Stimulated activated CD8-positive, alpha-beta memory T cell treated with anti-CD3 and anti-CD28 coated beads, Interleukin-12 subunit alpha, Interleukin-12 subunit beta, amount 100 ng/mL, for 1 hour (primary cell): ENCODE results near the gene NXT2.
A peak's percentile ranks its signal among the peaks of the same experiment; 100 is the strongest.
"Not testable (repeated sequence)": the region's sequence is repeated elsewhere in the genome, so short reads cannot be mapped to it uniquely, and the experiment has no call there.

Experiments used
- DNase-seq: peaks from one replicate; pipeline ENCODE4 v3.0.0-alpha.2; 2020; ENCODE audit warnings: low read depth

The NXT2 gene

DNA sequence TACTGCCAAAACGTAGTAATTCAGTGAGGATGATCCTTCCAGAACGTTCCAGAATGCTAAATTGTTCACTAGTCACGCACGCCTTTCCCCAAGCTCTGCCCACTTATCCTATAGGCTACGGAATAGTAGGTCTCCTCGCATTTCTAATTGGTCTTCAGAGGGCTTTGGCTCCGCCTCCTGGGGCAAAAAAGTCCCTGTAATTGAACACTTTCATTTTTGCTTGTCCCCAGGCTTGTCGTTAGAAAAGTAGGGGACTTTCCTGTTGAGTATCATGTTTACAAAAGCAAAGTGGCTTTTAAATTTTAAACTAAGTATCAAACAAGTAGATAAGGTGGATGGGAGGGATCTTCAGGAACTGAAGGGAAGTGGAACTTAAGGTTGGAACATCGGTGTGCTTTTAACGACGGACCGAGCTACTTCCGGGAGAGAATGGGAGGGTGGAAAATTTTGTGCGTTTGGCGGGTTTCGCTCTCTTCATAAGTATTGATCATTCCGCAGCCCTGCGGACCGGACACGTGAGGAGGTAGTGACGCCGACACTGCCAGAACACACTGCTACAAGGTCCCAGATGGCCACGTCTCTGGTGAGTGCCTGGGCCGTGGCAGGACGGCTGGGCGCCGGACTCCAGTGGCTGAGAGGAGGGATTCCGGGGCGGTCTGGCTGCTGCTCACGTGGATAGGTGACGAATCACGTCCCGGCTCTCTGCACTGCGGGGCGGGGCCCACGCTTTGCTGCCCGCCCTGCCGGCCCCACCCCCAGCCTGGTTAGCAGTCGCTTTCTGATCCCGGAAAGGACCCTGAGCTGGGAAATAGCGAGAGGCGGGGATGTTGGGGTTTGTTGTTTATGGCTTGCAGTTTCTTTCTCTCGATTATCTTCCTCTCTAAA is at the start of gene NXT2:
TSS of gene NXT2 (plus strand) at position 406 of the 885 bp plus-strand sequence. CDS start at position 569, 163 bp downstream.
- peak; percentile 66 for DNase-seq

DNA sequence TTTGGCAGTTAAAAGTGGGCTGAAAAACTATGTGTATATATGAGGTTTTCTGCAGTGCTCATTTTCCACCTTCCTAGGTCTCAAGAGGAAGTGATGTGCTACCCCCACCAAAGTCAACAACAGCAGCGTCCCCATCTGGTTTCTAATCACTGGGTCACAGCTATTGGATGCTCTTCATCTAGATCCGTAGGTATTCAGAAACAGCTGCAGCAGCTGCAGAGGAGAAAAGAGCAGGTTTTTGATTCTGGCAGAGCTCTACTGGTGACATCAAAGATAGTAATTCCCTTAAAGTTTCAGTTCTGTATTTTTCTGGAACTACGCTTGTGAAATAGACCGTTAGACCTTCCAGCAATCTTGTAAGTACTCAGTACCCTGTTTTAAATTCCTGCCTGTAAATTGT is 49.0 kb upstream of the NXT2 start:
- DNase-seq, result no peak

DNA sequence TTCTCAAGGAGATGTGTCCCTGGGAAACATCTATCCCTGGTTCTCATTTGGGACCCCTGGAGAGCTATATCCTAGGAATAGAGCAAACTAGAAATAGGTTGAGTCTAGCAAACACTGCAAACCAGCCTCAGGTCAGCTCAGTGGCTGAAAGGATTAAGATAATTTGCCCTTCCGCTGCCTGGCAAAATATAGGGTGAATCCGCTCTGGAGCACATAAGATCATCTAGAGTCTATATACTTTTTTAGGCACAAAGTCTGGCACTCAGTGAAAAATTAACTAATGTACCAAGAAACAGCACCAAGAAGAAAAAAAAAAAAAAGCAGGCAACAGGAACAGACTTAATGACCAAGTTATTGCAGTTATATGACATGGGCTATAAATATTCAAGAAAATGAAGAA is 47.5 kb upstream of the NXT2 start:
- no peak for DNase-seq

DNA sequence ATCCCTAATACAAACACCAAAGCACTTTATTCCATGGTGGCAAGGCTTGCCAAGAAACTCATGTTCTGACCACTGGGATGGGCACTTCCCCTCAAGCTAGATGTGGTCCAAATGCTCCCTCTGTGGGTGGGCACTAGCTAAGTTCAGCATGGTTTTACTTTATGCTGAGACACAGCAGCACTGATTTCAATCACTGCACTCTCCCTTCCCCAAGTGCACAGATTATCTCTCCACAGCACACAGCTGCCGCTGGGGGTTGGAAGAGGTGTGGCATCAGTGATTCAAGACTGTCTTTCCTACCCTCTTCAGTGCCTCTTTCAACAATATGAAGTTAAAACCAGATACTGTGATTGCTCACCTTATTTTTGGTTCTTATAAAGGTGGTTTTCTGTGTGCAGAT is 38.2 kb upstream of the NXT2 start:
- DNase-seq, result no peak

DNA sequence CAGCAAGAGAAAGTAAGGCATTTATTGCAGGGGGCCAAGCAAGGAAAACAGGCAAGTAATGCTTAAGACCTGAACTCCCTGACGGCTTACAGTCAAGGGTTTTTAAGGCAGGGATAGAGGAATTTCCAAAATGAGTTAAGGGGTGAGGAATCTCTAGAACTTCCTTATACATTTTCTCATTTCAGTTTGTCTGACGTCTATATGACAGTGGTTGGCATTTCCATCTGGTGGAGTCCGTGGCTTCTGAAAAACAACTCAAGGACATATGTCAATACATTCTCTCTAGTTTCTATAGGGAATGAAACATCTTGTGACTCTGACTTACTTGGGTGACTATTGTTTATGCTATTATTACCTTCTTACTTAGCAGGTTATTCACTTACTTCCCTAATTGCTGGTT is 35.5 kb upstream of the NXT2 start:
- DNase-seq, result no peak

DNA sequence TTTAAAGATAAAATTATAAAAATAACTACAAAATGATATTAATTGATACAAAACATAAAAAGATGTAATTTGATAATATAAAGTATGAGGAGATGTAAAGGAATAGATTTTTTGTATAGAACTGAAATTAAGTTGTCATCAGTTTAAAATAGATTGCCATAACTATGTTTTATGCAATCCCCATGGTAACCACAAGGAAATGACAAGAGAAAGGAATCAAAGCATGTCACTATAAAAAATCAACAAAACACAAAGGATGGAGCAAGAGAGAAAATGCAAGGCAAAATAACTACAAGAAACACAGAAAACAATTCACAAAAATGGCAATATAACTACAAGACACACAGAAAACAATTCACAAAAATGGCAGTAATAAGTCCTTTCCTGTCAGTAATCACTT is 27.7 kb upstream of the NXT2 start:
- DNase-seq, result no peak

DNA sequence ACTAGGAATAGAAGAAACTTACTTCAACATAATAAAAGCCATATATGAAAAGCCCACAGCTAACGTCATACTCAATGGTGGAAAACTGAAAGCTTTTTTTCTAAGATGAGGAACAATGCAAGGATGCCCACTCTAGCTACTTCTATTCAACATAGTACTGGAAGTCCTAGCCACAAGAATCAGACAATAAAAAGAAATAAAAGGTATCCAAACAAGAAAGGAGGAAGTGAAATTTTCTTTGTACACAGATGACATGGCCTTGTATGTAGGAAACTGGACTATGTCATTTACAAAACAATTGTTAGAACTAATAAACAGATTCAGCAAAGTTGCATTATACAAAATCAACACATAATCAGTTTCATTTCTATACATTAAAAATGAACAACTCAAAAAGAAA is 25.5 kb upstream of the NXT2 start:
- DNase-seq, result no peak

DNA sequence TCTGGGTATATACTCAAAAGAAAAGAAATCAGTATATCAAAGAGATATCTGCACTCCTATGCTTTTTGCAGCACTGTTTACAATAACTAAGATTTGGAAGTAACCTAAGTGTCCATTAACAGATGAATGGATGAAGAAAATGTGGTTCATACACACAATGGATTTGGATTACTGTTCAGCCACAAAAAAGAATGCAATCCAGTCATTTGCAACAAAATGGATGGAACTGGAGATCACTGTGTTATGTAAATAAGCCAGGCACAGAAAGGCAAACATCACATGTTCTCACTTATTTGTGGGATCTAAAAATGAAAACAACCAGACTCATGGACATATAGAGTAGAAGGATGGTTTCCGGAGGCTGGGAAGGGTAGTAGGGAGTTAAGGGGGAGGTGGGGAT is 17.6 kb upstream of the NXT2 start:
- DNase-seq, result no peak

DNA sequence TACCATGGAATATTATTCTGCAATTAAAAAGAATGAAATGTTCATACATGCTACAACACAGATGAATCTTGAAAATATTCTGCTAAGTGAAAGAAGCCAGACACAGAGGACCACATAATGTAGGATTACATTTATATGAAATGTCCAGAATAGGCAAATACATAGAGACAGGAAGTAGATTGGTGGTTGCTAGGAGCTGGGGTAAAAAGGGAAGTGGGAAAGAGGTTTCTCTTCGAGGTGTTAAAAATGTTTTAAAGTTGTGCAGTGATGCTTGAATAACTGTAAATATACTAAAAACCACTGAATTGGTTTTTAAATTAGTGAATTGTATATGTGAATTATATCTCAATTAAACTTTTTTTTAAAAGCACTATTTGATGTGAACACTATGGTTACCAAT is 3.6 kb upstream of the NXT2 start:
- DNase-seq, result no peak

DNA sequence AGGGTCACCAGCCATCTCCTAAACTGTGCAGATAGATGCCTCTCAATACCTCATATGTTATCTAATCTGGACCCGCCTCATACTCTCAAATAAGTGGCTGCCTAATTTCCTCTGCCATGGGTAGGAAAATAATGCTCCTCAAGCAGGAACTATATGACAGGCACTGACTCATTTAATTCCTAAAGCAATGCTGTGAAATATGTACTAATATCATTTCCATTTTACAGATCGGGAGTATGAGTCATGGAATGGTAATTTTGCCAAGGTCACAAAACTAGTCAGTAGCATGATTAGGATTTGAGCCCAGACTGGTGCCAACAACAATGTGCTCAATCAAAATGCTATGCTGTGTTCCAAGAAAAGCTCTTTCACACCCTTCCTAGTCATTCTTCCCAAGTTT is 3.0 kb upstream of the NXT2 start:
- DNase-seq, result no peak

DNA sequence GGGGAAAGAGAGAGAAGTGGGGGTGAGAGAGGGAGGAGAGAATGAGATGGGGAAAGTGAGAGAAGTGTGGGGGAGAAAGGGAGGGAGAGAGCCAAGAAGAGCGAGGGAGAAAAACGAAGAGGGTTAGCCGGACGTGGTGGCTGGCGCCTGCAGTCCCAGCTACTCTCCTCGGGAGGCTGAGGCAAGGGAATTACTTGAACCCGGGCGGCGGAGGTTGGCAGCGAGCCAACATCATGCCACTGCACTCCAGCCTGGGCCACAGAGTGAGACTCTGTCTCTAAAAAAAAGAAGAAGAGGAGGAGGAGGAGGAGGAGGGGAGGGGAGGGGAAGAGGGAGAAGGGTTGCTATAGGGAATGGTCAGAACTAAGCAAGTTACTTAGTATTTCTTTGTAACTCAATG is 1.7 kb upstream of the NXT2 start:
- DNase-seq, result no peak

DNA sequence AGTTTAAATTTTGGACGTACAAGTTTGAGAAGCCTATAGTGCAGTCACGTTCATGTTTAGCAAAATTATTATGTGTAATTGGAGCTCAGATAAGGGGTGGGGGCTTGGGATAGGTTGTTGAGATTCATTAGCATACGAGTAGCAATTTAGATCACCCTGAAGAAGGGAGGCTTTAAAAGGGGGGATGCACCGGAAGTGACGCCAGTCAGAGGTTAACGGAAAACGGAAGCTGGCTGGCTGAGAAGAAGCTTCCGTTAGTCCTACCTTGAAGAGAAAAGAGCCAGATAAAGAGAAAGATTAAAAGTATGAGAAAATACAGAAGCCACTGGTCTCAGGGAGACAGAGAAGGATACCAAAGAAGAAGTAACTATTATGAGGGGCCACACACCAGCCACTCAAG is 1.1 kb upstream of the NXT2 start:
- DNase-seq, result no peak

DNA sequence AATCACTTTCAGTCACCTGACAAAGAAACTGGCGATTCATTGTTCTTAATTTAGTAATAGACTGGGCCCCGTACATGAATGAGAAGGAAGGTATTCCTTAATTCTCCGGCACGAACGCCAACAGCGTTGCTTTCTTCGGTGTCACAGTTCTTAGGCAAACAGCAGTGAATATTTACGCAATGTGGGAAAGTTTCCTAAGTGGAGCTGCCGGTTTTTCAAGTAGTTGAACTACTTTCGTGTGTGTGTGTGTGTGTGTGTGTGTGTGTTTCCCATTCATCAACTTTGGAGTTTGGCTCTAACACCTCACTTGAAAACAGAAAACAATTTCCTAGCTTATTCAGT is 651 bp downstream of the NXT2 start:
- DNase-seq, result no peak

DNA sequence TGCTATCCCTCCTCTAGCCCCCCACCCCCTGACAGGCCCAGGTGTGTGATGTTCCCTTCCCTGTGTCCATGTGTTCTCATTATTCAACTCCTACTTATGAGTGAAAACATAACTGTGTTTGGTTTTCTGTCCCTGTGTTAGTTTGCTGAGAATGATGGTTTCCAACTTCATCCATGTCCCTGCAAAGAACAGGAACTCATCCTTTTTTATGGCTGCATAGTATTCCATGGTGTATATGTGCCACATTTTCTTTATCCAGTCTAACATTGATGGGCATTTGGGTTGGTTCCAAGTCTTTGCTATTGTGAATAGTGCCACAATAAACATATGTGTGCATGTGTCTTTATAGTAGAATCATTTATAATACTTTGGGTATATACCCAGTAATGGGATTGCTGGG is 2.4 kb downstream of the NXT2 start:
- DNase-seq, result not testable (repeated sequence)

DNA sequence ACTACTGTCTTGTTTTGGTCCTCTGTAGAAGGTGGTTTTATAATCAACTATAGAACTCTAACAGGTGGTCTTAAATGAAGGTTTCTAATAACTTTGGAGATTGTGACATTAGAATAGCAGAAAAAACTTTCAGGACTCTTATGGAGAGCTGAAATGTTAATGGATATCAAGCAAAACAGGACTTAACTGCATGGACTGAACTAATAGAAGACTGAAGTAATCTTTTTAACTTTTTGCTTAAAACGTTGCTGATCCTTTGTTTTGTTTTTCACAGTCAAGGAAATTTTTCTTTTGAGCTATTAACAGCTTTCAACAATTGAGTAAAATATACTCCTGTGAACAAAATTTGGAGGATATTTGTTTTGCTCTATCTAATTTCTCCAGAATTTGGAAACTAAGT is 17.2 kb downstream of the NXT2 start:
- DNase-seq, result no peak

DNA sequence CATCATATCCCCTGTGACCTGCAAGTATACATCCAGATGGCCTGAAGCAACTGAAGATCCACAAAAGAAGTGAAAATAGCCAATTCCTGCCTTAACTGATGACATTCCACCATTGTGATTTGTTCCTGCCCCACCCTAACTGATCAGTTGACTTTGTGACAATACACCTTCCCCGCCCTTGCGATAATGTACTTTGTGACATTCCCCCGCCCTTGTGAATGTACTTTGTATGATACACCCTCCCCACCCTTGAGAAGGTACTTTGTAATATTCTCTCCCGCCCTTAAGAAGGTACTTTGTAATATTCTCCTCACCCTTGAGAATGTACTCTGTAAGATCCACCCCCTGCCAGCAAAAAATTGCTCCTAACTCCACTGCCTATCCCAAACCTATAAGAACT is 39.4 kb downstream of the NXT2 start:
- not testable (repeated sequence) for DNase-seq

DNA sequence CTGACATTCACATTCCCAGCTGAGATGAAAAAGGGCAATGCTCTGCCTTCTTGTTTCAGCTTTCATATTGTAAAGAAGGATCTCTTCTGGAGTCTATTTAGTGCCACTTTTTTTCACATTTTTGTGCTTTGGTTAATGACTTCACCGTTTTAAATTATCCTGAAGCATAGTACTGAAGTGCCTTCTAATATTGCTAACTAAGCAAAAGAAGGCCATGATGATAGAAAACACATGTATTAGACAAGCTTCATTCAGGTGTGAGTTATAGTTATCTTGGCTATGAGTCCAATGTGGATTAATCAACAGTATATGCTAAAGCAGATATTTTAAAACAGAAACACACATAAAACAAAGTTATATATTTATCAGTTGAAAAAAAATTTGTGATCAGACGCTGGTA is 40.4 kb downstream of the NXT2 start:
- no peak for DNase-seq

DNA sequence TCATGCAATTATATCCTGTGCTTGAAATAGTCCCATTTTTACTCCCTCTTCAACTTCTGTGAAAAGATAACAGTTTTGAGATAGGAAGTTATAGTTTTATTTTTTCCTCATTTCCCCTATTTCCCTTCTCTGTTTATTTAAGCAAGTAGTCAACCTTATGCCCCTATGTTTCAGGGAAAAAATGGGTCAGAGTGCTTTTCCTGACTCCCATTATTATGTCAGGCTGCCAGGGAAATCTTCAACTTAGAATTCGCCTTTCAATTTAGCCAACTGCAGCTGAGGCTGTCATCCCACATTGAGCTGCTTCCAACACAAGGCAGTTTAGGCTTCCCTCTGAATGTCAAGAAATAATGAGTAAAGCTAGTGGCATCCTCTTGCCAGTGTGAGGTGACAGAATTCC is 42.3 kb downstream of the NXT2 start:
- no peak for DNase-seq

DNA sequence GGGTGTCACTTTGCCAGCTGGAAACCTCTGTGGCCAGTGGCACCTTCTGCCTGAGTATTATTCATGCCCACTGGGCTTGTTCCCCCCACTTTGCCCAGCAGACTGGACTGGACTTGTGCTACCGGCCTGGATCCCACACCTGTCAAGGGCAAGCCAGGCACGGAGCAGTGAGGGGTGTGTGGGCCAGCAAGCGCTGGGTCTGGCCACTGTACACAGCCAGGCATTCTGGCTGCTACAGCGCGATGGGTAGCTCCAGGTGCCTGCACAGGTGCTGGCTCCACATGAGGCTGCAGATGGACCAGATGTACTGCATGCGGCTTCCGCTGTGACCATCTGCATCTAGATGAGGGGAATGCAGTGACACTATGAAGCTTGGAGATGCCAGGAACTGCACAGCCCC is 48.8 kb downstream of the NXT2 start:
- DNase-seq, result no peak

DNA sequence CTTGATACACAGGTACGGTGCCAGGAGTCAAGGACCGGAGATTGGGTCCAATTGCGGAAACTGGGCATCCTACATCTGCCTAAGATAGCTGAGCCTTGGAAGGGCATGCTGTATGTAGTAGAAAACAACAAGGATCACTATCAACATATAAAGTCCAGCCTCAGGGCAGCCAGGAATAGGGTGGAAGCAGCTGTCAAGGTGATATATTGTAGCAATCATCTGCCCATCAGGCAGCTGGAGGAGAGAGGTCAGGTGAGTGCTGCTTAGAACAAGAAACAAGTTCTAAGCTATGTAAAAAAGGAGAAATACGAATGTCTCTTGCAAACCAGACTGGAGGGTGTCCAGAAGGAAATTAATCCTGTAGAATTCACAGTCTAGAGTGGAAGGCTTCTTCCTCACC is 53.5 kb downstream of the NXT2 start:
- no peak for DNase-seq
